ENCODE measurements around the gene UST.
"Not testable (repeated sequence)": the region's sequence is repeated elsewhere in the genome, so short reads cannot be mapped to it uniquely, and the experiment has no call there.

The UST gene

DNA sequence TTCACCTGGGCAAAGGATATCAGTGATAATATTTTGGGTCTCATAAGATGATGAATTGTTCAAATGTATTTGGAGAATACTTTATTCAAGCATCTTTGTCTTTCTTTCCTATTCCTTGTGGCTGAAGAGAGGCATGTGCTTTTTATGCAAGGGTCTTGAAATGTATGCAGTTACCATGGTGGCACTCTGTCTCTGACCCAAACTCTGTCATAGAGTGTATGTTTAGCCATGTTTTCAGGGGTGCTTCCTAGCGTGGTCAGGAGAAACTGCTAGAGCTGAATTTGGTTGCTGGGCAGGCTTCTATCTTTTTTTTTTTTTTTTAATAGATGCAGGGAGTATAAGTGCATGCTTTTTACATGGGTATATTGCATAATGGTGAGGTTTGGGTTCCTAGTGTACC, 15.4 kb downstream of the UST start:
- peak overlapping the region; percentile 72 for H3K4me3 ChIP-seq (ENCODE audit: low read length, poor library complexity, severe bottlenecking)
- peaks cover 61% of the 10 kb centered on the region for H3K4me1 ChIP-seq (ENCODE audit: insufficient read depth, low read length, poor library complexity, severe bottlenecking)

DNA sequence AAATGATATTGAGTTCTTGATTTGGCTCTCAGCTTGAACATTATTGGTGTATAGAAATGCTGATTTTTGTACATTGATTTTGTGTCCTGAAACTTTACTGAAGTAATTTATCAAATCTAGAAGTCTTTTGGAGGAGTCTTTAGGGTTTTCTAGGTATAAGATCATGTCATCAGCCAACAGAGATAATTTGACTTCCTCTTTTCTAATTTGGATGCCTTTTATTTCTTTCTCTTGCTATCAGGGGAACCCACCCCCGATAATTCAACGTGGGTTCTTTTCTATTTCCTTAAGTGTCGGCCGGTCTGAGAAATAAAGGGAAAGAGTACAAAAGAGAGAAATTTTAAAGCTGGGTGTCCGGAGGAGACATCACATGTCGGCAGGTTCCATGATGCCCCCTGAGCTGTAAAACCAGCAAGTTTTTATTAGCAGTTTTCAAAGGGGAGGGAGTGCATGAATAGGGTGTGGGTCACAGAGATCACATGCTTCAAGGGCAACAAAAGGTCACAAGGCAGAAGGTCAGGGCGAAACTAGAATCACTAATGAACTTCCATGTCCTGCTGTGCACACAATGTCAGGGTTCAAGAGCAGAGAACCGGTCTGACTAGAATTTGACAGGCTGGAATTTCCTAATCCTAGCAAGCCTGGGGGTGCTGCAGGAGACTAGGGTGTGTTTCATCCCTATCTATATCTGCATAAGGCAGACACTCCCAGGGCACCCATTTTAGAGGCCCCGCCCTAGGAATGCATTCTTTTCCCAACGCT, 17.6 kb downstream of the UST start:
- Histone ChIP-seq H3K79me2 (ENCODE audit: insufficient read depth, low read length) (peaks cover 33% of the 10 kb centered on the region), H3K4me1 (ENCODE audit: insufficient read depth, low read length, poor library complexity, severe bottlenecking) (peaks cover 65% of the 10 kb centered on the region), H3F3A (ENCODE audit: low read depth) (peaks cover 13% of the 10 kb centered on the region; the same call in 1 of the 2 replicates)
- not testable (repeated sequence) for H3K4me2 ChIP-seq (ENCODE audit: low read depth, low read length, poor library complexity, severe bottlenecking); H3K4me3 ChIP-seq (ENCODE audit: low read length, poor library complexity, severe bottlenecking); H3K9ac ChIP-seq (ENCODE audit: low read depth, low read length, poor library complexity, severe bottlenecking); H3K27me3 ChIP-seq (ENCODE audit: insufficient read depth, low read length, poor library complexity, severe bottlenecking); H3K9me2 ChIP-seq (replicated peaks; ENCODE audit: low read depth, low read length); H2AFZ ChIP-seq (ENCODE audit: low read length); H4K20me1 ChIP-seq (ENCODE audit: insufficient read depth, low read length, poor library complexity, severe bottlenecking); H3K9me3 ChIP-seq (ENCODE audit: insufficient read depth, low read depth, low read length); H3K36me3 ChIP-seq (ENCODE audit: insufficient read depth, low read length)

More for the DNA sequence above, 15.4 kb downstream of the UST start:
- peak overlapping the region; percentile 22; the same call in 1 of the 2 replicates for H2AFZ ChIP-seq (ENCODE audit: low read length)
- H3F3A ChIP-seq (ENCODE audit: low read depth): peaks cover 13% of the 10 kb centered on the region; the same call in 1 of the 2 replicates
- H3K27me3 ChIP-seq (ENCODE audit: insufficient read depth, low read length, poor library complexity, severe bottlenecking): no peaks in the 10 kb centered on the region
- no peaks in the 10 kb centered on the region for H4K20me1 ChIP-seq (ENCODE audit: insufficient read depth, low read length, poor library complexity, severe bottlenecking)
- peaks cover 32% of the 10 kb centered on the region for H3K79me2 ChIP-seq (ENCODE audit: insufficient read depth, low read length)
- TF ChIP-seq, protein P1, sequence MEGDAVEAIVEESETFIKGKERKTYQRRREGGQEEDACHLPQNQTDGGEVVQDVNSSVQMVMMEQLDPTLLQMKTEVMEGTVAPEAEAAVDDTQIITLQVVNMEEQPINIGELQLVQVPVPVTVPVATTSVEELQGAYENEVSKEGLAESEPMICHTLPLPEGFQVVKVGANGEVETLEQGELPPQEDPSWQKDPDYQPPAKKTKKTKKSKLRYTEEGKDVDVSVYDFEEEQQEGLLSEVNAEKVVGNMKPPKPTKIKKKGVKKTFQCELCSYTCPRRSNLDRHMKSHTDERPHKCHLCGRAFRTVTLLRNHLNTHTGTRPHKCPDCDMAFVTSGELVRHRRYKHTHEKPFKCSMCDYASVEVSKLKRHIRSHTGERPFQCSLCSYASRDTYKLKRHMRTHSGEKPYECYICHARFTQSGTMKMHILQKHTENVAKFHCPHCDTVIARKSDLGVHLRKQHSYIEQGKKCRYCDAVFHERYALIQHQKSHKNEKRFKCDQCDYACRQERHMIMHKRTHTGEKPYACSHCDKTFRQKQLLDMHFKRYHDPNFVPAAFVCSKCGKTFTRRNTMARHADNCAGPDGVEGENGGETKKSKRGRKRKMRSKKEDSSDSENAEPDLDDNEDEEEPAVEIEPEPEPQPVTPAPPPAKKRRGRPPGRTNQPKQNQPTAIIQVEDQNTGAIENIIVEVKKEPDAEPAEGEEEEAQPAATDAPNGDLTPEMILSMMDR (conservative IDR thresholded peaks at IDR 0.05; ENCODE audit: low read length): no peak
- TF ChIP-seq EZH2phosphoT487 (IDR thresholded peaks at IDR 0.05; ENCODE audit: borderline replicate concordance): no peak
- no peaks in the 10 kb centered on the region for H3K9me2 ChIP-seq (replicated peaks; ENCODE audit: low read depth, low read length)
- peak overlapping the region; percentile 69 for H3K9ac ChIP-seq (ENCODE audit: low read depth, low read length, poor library complexity, severe bottlenecking)
- no peaks in the 10 kb centered on the region for H3K36me3 ChIP-seq (ENCODE audit: insufficient read depth, low read length)
- no peaks in the 10 kb centered on the region for H3K9me3 ChIP-seq (ENCODE audit: insufficient read depth, low read depth, low read length)
- peak overlapping the region; percentile 94 for H3K4me2 ChIP-seq (ENCODE audit: low read depth, low read length, poor library complexity, severe bottlenecking)

DNA sequence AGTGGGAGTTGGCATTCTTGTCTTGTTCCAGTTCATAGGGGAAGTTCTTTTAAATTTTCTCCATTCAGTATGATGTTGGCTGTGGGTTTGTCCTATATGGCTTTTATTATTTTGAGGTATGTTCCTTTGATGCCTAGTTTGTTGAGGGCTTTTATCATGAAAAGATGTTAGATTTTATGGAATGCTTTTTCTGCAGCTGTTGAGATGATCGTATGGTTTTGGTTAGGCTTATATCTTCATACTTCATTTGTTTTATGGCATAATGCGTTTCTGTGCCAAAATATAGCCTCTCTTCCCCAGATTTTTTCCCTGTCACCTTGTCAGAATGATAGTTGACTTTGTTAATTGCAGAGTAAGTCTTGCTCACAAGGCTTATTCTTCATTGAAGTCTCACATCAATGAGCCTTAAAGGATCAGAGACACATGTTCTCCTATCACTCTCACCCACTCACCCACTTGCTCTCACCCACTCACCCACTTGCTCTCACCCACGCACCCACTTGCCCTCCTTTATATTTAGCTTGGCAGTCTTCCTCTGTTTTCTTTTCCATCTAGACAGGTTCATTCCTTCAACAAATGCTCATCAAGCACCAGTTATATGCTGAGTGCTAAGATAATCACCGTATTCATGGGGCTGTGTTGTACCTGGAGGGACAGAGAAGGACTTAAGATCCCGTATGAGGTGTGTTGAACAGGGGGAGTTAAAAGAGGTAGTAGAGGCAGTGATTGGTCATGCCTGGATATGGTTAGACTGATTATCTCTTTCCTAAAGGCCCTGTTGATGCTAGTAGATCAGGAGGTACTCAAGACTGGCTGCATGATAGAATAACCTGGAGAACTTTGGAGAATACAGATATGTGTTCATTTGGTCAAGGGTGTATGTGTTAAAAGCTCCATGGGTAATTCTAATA, 19.3 kb downstream of the UST start:
- Histone ChIP-seq H3K27me3 (ENCODE audit: insufficient read depth, low read length, poor library complexity, severe bottlenecking) (no peaks in the 10 kb centered on the region), H3K4me1 (ENCODE audit: insufficient read depth, low read length, poor library complexity, severe bottlenecking) (peaks cover 69% of the 10 kb centered on the region), H3F3A (ENCODE audit: low read depth) (peaks cover 16% of the 10 kb centered on the region; the same call in 1 of the 2 replicates), H4K20me1 (ENCODE audit: insufficient read depth, low read length, poor library complexity, severe bottlenecking) (no peaks in the 10 kb centered on the region), H2AFZ (ENCODE audit: low read length) (no peak overlapping the region), H3K9me2 (replicated peaks; ENCODE audit: low read depth, low read length) (no peaks in the 10 kb centered on the region), H3K4me2 (ENCODE audit: low read depth, low read length, poor library complexity, severe bottlenecking) (no peak overlapping the region), H3K9me3 (ENCODE audit: insufficient read depth, low read depth, low read length) (no peaks in the 10 kb centered on the region), H3K36me3 (ENCODE audit: insufficient read depth, low read length) (no peaks in the 10 kb centered on the region), H3K4me3 (ENCODE audit: low read length, poor library complexity, severe bottlenecking) (no peak overlapping the region), H3K79me2 (ENCODE audit: insufficient read depth, low read length) (peaks cover 40% of the 10 kb centered on the region), H3K9ac (ENCODE audit: low read depth, low read length, poor library complexity, severe bottlenecking) (no peak overlapping the region)
- TF ChIP-seq EZH2phosphoT487 (IDR thresholded peaks at IDR 0.05; ENCODE audit: borderline replicate concordance): no peak
- TF ChIP-seq, protein P1 (conservative IDR thresholded peaks at IDR 0.05; ENCODE audit: low read length): no peak

All from Loucy (cell line).